HUES6 (cell line): ENCODE results near the gene RIPK4.
A peak's percentile ranks its signal among the peaks of the same experiment; 100 is the strongest.
"Not testable (repeated sequence)": the region's sequence is repeated elsewhere in the genome, so short reads cannot be mapped to it uniquely, and the experiment has no call there.

Experiments
- H3K27ac ChIP-seq: 2 replicates; pipeline ENCODE4 v1.7.0; 2013; ENCODE audit warnings: low read depth, mild to moderate bottlenecking, low read length, inconsistent platforms
- H3K27me3 ChIP-seq: 2 replicates; pipeline ENCODE4 v1.6.1; 2013; ENCODE audit warnings: low read length; ENCODE audit not compliant: control insufficient read depth, insufficient read depth
- H3K36me3 ChIP-seq: 2 replicates; pipeline ENCODE4 v1.6.1; 2013; ENCODE audit warnings: low read length; ENCODE audit not compliant: control insufficient read depth, insufficient read depth
- H3K4me1 ChIP-seq: 2 replicates; pipeline ENCODE4 v1.6.1; 2013; ENCODE audit warnings: low read length; ENCODE audit not compliant: control insufficient read depth, insufficient read depth
- H3K4me3 ChIP-seq: 2 replicates; pipeline ENCODE4 v1.5.1; 2013; ENCODE audit warnings: low read depth, low read length
- H3K9ac ChIP-seq: one replicate; pipeline ENCODE4 v1.6.1; 2013; ENCODE audit warnings: mild to moderate bottlenecking, low read length
- H3K9me3 ChIP-seq: 2 replicates; pipeline ENCODE4 v1.6.1; 2013; ENCODE audit warnings: low read depth, low read length; ENCODE audit not compliant: control insufficient read depth, insufficient read depth

The RIPK4 gene

GRCh38 chr21:41722052-41723018, 44.5 kb downstream of the RIPK4 start:
- peaks cover 8% of the 10 kb centered on the region for H3K27me3 ChIP-seq
- no peak overlapping the region for H3K9ac ChIP-seq
- no peaks in the 10 kb centered on the region for H3K9me3 ChIP-seq
- no peaks in the 10 kb centered on the region for H3K36me3 ChIP-seq
- H3K4me3 ChIP-seq: no peak overlapping the region
- H3K27ac ChIP-seq: no peak overlapping the region
- peaks cover 28% of the 10 kb centered on the region; the same call in 1 of the 2 replicates for H3K4me1 ChIP-seq

DNA sequence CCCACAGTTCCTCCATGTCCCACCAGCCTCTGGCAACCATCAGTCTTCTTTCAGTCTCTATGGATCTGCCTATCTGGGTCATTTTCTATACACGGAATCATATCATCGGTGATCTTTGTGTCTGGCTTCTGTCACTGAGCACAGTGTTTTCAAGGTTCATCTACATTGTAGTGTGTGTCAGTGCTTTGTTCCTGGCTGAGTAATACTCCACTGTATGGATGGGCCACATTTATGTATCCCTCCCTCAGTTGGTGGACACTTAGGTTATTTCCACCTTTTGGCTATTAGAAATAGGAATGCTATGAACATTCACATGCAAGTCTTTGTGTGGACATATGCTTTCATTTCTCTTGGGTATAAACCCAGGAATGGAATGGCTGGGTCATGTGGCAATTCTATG, 46.6 kb downstream of the RIPK4 start:
- Histone ChIP-seq H3K36me3 (no peaks in the 10 kb centered on the region), H3K4me1 (peaks cover 14% of the 10 kb centered on the region; the same call in 1 of the 2 replicates), H3K4me3 (no peak overlapping the region), H3K9ac (no peak overlapping the region), H3K27me3 (no peaks in the 10 kb centered on the region), H3K27ac (no peak overlapping the region), H3K9me3 (no peaks in the 10 kb centered on the region)

DNA sequence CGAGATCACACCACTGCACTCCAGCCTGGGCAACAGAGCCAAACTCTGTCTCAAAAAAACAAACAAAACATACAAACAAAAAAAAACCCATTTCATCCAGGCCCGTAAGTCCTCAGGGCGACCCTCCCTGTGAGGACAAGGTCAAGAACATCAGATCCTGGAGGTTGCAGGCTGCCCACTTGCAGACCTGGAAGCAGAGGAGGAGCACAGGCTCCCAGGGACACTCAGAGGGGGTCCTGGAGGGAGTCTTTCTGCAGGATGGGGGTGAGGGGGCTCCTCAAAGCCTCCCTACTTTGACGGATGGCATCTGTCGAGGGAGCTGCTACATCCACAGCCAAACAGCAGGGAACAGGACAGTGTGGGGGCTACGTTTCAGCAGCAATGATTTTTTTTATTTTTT, 47.2 kb downstream of the RIPK4 start:
- Histone ChIP-seq H3K4me1 (peaks cover 15% of the 10 kb centered on the region; the same call in 1 of the 2 replicates), H3K36me3 (no peaks in the 10 kb centered on the region)

GRCh38 chr21:41717573-41718330, 49.1 kb downstream of the RIPK4 start:
- Histone ChIP-seq H3K4me1 (peaks cover 22% of the 10 kb centered on the region), H3K9me3 (no peaks in the 10 kb centered on the region), H3K9ac (no peak overlapping the region), H3K27ac (no peak overlapping the region), H3K4me3 (no peak overlapping the region), H3K36me3 (no peaks in the 10 kb centered on the region), H3K27me3 (no peaks in the 10 kb centered on the region)

More for the DNA sequence above, 47.2 kb downstream of the RIPK4 start:
- Histone ChIP-seq H3K9me3 (no peaks in the 10 kb centered on the region), H3K27me3 (no peaks in the 10 kb centered on the region), H3K27ac (no peak overlapping the region), H3K9ac (no peak overlapping the region), H3K4me3 (no peak overlapping the region)

DNA sequence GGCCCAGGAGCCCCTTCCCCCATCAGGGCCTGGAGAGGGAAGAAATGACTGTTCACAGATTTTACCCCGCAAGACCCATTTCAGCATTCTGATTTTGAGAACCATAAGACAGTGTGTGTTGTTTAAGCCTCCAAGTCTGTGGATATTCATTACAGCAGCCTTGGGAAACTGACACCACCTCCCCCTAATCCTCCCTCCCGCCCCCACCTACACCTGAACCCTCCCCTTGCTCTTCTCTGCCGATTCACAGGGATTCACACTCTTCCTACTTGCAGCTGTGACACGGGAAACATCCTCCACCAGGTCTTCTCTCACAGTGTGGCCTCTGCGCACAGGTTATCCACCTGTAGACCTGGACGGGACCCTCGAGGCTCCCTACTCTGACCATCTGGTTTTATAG, 50.1 kb downstream of the RIPK4 start:
- no peak overlapping the region for H3K4me3 ChIP-seq
- no peak overlapping the region for H3K27ac ChIP-seq
- peaks cover 27% of the 10 kb centered on the region for H3K4me1 ChIP-seq
- H3K9me3 ChIP-seq: no peaks in the 10 kb centered on the region
- no peaks in the 10 kb centered on the region for H3K27me3 ChIP-seq
- H3K36me3 ChIP-seq: no peaks in the 10 kb centered on the region
- no peak overlapping the region for H3K9ac ChIP-seq

- no peak overlapping the region for H3K27ac ChIP-seq
- H3K4me1 ChIP-seq: peaks cover 32% of the 10 kb centered on the region
- H3K27me3 ChIP-seq: peaks cover 9% of the 10 kb centered on the region; the same call in 1 of the 2 replicates
These were observed 51.1 kb downstream of the RIPK4 start for GRCh38 chr21:41715649-41716281.

DNA sequence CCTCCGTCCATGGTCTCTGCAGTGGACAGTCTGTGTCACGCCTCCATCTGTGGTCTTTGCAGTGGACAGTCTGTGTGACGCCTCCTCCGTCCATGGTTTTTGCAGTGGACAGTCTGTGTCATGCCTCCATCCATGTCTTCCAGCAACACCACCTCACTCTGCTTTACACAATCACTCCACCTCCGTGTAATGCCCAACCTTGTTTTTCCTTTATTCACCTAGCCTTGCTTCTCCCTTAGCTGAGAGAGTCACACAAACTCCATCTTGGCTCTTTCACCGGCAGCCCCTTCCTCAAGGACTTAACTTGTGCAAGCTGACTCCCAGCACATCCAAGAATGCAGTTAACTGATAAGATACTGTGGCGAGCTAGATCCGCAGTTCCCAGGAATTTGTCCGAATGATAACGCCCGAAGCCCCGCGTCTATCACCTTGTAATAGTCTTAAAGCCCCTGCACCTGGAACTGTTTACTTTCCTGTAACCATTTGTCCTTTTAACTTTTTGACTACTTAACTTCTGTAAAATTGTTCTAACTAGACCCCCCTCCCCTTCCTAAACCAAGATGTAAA, 52.5 kb downstream of the RIPK4 start:
- not testable (repeated sequence) for H3K27me3 ChIP-seq, H3K36me3 ChIP-seq, H3K9me3 ChIP-seq, H3K27ac ChIP-seq, H3K4me3 ChIP-seq
- H3K4me1 ChIP-seq: peaks cover 32% of the 10 kb centered on the region
- peak overlapping the region; percentile 0 for H3K9ac ChIP-seq

More at GRCh38 chr21:41715649-41716281, 51.1 kb downstream of the RIPK4 start:
- Histone ChIP-seq H3K36me3 (no peaks in the 10 kb centered on the region), H3K9me3 (no peaks in the 10 kb centered on the region), H3K9ac (peak overlapping the region; percentile 18), H3K4me3 (no peak overlapping the region)

GRCh38 chr21:41713495-41714281, 53.2 kb downstream of the RIPK4 start:
- peaks cover 9% of the 10 kb centered on the region; the same call in 1 of the 2 replicates for H3K27me3 ChIP-seq
- H3K4me3 ChIP-seq: no peak overlapping the region
- no peak overlapping the region for H3K27ac ChIP-seq
- H3K4me1 ChIP-seq: peaks cover 32% of the 10 kb centered on the region
- no peaks in the 10 kb centered on the region for H3K36me3 ChIP-seq
- no peaks in the 10 kb centered on the region for H3K9me3 ChIP-seq
- peak overlapping the region; percentile 0 for H3K9ac ChIP-seq

- no peaks in the 10 kb centered on the region for H3K36me3 ChIP-seq
- H3K4me3 ChIP-seq: peak overlapping the region; percentile 50
- H3K4me1 ChIP-seq: peaks cover 34% of the 10 kb centered on the region
- peaks cover 9% of the 10 kb centered on the region; the same call in 1 of the 2 replicates for H3K27me3 ChIP-seq
- no peaks in the 10 kb centered on the region for H3K9me3 ChIP-seq
- H3K27ac ChIP-seq: no peak overlapping the region
- no peak overlapping the region for H3K9ac ChIP-seq
These were observed 54.1 kb downstream of the RIPK4 start for GRCh38 chr21:41712730-41713129.

DNA sequence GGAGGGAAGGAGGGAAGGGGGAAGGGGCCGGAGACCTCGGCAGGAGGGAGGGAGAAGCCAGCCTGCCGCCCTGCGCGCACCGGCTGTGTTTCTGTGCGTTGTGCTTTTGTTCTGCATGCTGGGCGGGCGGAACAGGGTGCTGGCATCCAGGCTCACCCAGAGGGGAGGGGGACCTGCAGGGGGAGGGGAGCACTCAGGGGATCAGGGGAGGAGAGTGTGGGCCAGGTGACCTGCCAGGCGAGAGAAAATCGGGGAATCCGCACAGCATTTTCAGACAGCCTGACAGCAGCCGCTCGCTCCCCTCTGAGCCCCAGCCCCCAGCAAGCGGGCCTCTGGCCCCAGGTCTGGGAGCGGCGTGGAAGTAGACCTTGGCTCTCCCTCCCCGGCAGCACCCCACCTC, 54.7 kb downstream of the RIPK4 start:
- peak overlapping the region; percentile 50 for H3K4me3 ChIP-seq
- H3K27ac ChIP-seq: no peak overlapping the region
- peaks cover 9% of the 10 kb centered on the region; the same call in 1 of the 2 replicates for H3K27me3 ChIP-seq

More for the DNA sequence above, 54.7 kb downstream of the RIPK4 start:
- Histone ChIP-seq H3K9ac (no peak overlapping the region), H3K36me3 (no peaks in the 10 kb centered on the region), H3K4me1 (peaks cover 38% of the 10 kb centered on the region), H3K9me3 (no peaks in the 10 kb centered on the region)
